ENCODE measurements around the gene TSPAN9.

The TSPAN9 gene

GRCh38 chr12:3116106-3116844 lies 39.1 kb downstream of the TSPAN9 start:
- DNase-seq (ENCODE audit: low read depth) = no peak
- TF ChIP-seq CTCF (IDR thresholded peaks at IDR 0.05; ENCODE audit: control insufficient read depth, extremely low read depth, insufficient read depth) = no peak
- H3K4me3 ChIP-seq (ENCODE audit: low read depth, low read length) = no peak overlapping the region

- no peak for TF ChIP-seq CTCF (IDR thresholded peaks at IDR 0.05; ENCODE audit: control insufficient read depth, extremely low read depth, insufficient read depth)
- DNase-seq (ENCODE audit: low read depth) = no peak
- H3K4me3 ChIP-seq (ENCODE audit: low read depth, low read length) = no peak overlapping the region
Measured at GRCh38 chr12:3117144-3117581, 40.0 kb downstream of the TSPAN9 start.

GRCh38 chr12:3117591-3118015 lies 40.4 kb downstream of the TSPAN9 start:
- H3K4me3 ChIP-seq (ENCODE audit: low read depth, low read length) = no peak overlapping the region
- DNase-seq (ENCODE audit: low read depth) = no peak
- no peak for TF ChIP-seq CTCF (IDR thresholded peaks at IDR 0.05; ENCODE audit: control insufficient read depth, extremely low read depth, insufficient read depth)

GRCh38 chr12:3119192-3119755 lies 42.1 kb downstream of the TSPAN9 start:
- no peak for TF ChIP-seq CTCF (IDR thresholded peaks at IDR 0.05; ENCODE audit: control insufficient read depth, extremely low read depth, insufficient read depth)
- no peak for DNase-seq (ENCODE audit: low read depth)
- H3K4me3 ChIP-seq (ENCODE audit: low read depth, low read length) = no peak overlapping the region

- DNase-seq (ENCODE audit: low read depth) = no peak
- TF ChIP-seq CTCF (IDR thresholded peaks at IDR 0.05; ENCODE audit: control insufficient read depth, extremely low read depth, insufficient read depth) = no peak
- no peak overlapping the region for H3K4me3 ChIP-seq (ENCODE audit: low read depth, low read length)
Measured at GRCh38 chr12:3119756-3120601, 42.8 kb downstream of the TSPAN9 start.

- no peak for TF ChIP-seq CTCF (IDR thresholded peaks at IDR 0.05; ENCODE audit: control insufficient read depth, extremely low read depth, insufficient read depth)
- no peak for DNase-seq (ENCODE audit: low read depth)
- H3K4me3 ChIP-seq (ENCODE audit: low read depth, low read length) = no peak overlapping the region
Measured at GRCh38 chr12:3120701-3121100, 43.5 kb downstream of the TSPAN9 start.

Measured in LNCaP clone FGC (cell line).